Measurements from ENCODE around the gene HOXA10.
A peak's percentile ranks its signal among the peaks of the same experiment; 100 is the strongest.

HOXA10 gene

GRCh38 chr7:27165089-27165995 is 8.8 kb downstream of the HOXA10 start, which contains the start of gene HOXA9:
Gene HOXA9 (minus strand): TSS chr7:27165537. CDS start chr7:27165457, 80 bp downstream.
- DNase-seq: no peak

GRCh38 chr7:27164367-27165088 is 9.6 kb downstream of the HOXA10 start:
- no peak for DNase-seq

- DNase-seq: no peak
Measured at GRCh38 chr7:27164045-27164366, 10.1 kb downstream of the HOXA10 start.

DNA sequence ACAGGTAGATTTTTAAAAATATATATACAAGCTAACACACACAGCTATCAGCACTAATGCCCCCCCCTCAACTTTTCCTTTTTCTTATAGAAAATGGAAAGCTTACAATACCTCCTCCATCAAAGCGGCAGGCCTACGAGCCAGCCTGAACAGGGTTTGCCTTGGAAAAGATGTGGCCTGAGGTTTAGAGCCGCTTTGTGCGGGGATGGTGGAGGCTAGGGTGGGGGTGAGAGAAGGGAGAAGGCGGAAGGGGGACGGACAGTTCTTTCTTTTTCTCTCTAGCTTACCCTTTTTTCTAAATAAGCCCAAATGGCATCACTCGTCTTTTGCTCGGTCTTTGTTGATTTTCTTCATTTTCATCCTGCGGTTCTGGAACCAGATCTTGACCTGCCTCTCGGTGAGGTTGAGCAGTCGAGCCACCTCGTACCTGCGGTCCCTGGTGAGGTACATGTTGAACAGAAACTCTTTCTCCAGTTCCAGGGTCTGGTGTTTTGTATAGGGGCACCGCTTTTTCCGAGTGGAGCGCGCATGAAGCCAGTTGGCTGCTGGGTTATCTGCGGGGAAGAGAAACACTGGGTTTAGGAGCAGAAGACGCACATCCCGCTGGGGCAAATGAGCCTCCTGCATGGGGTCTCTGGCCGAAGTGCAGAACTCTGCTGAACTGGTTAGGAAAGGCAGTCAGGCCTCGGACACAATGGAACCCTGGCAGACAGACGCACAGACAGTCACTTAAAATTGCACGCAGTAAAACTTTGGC is 10.7 kb downstream of the HOXA10 start:
- DNase-seq: no peak

GRCh38 chr7:27162561-27163287 is 11.4 kb downstream of the HOXA10 start:
- DNase-seq: no peak

GRCh38 chr7:27161721-27162560 is 12.2 kb downstream of the HOXA10 start:
- no peak for DNase-seq

GRCh38 chr7:27161214-27161720 is 12.9 kb downstream of the HOXA10 start:
- DNase-seq: no peak

GRCh38 chr7:27160546-27161213 is 13.4 kb downstream of the HOXA10 start:
- DNase-seq: peak; percentile 66 to 68

GRCh38 chr7:27160145-27160545 is 14.0 kb downstream of the HOXA10 start:
- no peak for DNase-seq

DNA sequence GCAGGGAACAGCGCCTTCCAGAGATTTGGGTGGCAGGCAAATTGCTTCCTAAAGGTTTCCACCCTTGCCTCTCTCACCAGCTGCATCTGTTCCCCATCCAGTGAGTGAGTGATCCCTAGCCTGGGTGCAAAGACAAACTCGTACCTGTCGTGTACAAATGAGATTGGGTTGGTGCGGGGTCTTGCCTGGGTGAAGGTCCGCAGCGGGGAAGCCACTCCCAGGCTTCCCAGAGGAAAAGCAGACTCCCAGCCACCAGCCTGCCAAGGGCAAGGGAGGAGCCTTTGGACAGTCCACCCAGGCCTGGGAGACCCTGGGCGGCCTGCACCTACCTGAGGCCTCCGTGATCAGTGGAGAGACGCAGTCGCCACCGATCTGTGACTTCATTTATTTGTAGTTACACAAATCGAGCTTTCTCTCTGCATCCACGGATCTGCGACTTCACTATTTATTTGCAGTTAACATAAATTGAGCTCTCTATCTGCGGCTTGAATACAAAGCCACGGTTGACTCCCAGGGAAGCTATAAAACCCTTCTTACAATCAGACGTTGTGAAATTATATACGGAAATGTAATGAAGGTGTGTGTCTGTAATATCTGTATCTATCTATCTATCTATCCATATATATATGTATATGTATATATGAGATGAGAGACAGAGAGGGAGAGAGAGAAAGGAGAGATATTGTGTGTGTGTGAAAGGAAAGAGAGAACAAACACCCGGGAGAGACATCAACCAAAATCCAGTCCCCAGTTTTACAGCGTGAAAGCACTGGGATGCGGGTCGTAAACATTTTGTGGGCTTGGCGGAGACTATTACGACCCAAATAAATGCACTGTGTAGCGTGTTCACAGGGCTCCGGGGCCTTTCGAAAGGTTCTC is 14.6 kb downstream of the HOXA10 start:
- no peak for DNase-seq

DNA sequence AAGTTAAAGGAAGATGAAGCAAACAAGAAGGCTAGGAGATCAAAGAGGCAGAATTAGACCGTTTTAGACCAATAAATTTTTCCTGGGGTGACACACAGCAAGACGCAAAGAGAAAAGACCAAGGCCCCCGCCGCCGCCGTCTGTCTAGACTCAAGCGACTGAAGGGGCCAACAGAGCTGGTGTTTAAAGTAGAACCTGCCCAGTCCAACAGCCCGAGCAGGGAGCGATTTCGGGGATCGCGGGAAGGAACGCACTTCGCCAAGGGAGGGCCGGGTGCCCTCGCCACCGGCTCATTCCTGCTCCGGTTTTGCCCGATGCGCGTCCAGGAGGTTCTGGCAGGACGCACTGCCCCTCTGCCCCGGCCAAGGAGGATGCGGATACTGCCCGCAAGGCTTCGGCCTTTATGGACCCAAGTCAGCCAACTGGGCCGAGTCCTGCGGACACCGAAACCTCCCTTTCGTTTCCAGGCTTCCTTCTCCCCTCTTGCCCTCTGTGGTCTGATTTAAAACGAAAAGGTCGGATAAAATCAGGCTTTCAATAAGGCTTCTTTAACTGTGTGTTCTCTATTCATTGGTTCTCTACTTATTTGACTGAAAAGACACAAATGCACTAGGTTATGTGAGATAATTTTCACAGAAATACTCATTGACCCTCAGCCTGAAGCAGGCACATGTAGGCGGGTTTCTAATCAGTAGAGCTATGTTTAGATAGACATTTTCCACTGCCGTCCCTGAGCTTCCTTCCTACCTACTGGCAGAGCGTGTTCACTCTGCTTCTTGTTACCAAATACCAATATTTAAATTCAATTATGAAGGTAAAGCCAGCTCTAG is 15.5 kb downstream of the HOXA10 start:
- no peak for DNase-seq

GRCh38 chr7:27157702-27158431 is 16.3 kb downstream of the HOXA10 start:
- DNase-seq: no peak

- no peak for DNase-seq
Measured at GRCh38 chr7:27156916-27157701, 17.0 kb downstream of the HOXA10 start.

DNA sequence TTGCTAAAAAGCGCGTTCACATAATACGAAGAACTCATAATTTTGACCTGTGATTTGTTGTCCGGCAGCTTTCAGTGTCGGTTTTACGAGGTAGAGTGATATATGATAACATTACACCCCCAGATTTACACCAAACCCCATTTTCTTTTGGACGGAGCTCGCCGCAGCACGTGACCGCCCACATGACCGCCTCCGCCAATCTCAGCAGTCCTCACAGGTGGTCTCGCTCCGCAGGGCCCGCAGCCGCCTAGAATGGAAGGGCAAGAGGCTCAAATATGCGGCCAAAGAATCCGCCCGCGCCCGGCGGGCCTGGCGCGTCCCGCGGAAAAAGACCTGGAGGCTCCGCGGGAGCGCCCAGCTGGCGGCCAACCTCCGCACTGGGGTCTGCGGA is 17.6 kb downstream of the HOXA10 start, which contains the start of gene HOXA7:
HOXA7 (minus strand) TSS at position 168 of the 391 bp plus-strand sequence; CDS start at position 38, 130 bp downstream.
- DNase-seq: peak in 1 of 2 experiments; percentile 39

DNA sequence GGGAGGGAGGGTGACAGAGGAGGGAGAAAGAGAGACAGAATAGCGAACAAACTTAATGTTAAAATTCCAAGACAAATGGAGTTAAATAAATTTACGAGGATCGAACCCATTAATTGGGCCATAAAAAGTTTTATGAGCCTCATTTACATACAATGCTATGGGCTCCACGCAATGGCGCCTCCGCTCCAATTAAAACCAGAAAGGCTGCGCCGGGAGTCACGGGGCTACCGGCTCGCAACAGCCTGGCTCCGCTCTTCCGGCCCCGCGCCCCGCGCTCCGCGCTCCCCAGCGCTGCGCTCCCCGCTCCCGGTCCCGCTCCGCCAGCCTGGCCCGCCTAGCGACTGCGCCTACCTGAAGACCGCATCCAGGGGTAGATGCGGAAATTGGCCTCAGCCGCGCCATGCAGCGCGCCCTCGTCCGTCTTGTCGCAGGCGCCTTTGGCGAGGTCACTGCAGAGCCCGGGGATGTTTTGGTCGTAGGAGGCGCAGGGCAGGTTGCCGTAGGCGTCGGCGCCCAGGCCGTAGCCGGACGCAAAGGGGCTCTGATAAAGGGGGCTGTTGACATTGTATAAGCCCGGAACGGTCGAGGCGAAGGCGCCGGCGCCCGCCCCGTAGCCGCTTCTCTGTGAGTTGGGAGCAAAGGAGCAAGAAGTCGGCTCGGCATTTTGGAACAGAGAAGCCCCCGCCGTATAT is 18.2 kb downstream of the HOXA10 start:
- no peak for DNase-seq
